Left ventricle myocardium inferior (tissue), 1 donor: ENCODE results near the gene JAGN1. TPM values are rescaled to one million over a fixed set of nuclear protein-coding genes. Genes with fewer than 3 reads are reported as not detected.
"Not testable (repeated sequence)": the region's sequence is repeated elsewhere in the genome, so short reads cannot be mapped to it uniquely, and the experiment has no call there.

Source experiments
- DNase-seq: peaks from one replicate; pipeline ENCODE4 v3.0.0-alpha.2; 2020
- H3K27ac ChIP-seq: fragments of 200-600 bp; replicated peaks from 2 replicates; pipeline ENCODE4 v1.8.0; 2021
- H3K27me3 ChIP-seq: fragments of 200-600 bp; 2 replicates; pipeline ENCODE4 v1.8.0; 2021; ENCODE audit warnings: low read depth
- H3K36me3 ChIP-seq: fragments of 200-600 bp; 2 replicates; pipeline ENCODE4 v1.8.0; 2021
- H3K4me1 ChIP-seq: fragments of 200-600 bp; 2 replicates; pipeline ENCODE4 v1.8.0; 2021
- H3K4me3 ChIP-seq: fragments of 200-600 bp; 2 replicates; pipeline ENCODE4 v1.8.0; 2021; ENCODE audit warnings: mild to moderate bottlenecking, moderate library complexity
- H3K9me3 ChIP-seq: fragments of 200-600 bp; replicated peaks from 2 replicates; pipeline ENCODE4 v1.8.0; 2021
- CTCF ChIP-seq: fragments of 200-600 bp; IDR thresholded peaks from 2 replicates; pipeline ENCODE4 v1.8.0; 2021; ENCODE audit warnings: antibody characterized with exemption, mild to moderate bottlenecking, borderline replicate concordance
- intact Hi-C: fragments of 100-400 bp; cut with micrococcal nuclease; formaldehyde crosslinking; loops from one replicate; pipeline ENCODE4 v1.11.0; 2022
- total RNA-seq: library from RNA; stranded (reverse); fragmentation: NEBNext Ultra II Directional; extraction: Animal tissue kit (Norgen Biotek cat#: 25700); gene quantifications from one replicate; pipeline ENCODE4 v1.2.1, GENCODE V29; 2021
- donor health status: DM: no; HTN: yes; CAD: no; lungs with severe emphysema.

Gene JAGN1
- total RNA-seq, 1 donor from 2014 or later = 17.5 TPM

- no peak overlapping the region for H3K27ac ChIP-seq
- intact Hi-C loops = no loop called here
Measured at GRCh38 chr3:9861201-9861600, 29.2 kb upstream of the JAGN1 start.

GRCh38 chr3:9861626-9862130, 28.7 kb upstream of the JAGN1 start:
- H3K27me3 ChIP-seq = no peaks in the 10 kb centered on the region
- H3K27ac ChIP-seq = no peak overlapping the region
- intact Hi-C loops = no loop called here
- H3K4me3 ChIP-seq = no peak overlapping the region
- TF ChIP-seq CTCF = no peak
- H3K9me3 ChIP-seq = no peaks in the 10 kb centered on the region
- peaks cover 23% of the 10 kb centered on the region for H3K4me1 ChIP-seq
- no peaks in the 10 kb centered on the region for H3K36me3 ChIP-seq
- DNase-seq = no peak

More at GRCh38 chr3:9861201-9861600, 29.2 kb upstream of the JAGN1 start:
- Histone ChIP-seq H3K9me3 (no peaks in the 10 kb centered on the region), H3K4me3 (no peak overlapping the region), H3K4me1 (peaks cover 23% of the 10 kb centered on the region), H3K27me3 (no peaks in the 10 kb centered on the region), H3K36me3 (no peaks in the 10 kb centered on the region)
- no peak for DNase-seq
- no peak for TF ChIP-seq CTCF

GRCh38 chr3:9862391-9863057, 27.9 kb upstream of the JAGN1 start:
- peak; percentile 65 for TF ChIP-seq CTCF
- peak overlapping the region; percentile 65 for H3K4me3 ChIP-seq
- no peaks in the 10 kb centered on the region for H3K9me3 ChIP-seq
- DNase-seq = peak; percentile 69
- peak overlapping the region; percentile 33 for H3K27ac ChIP-seq
- no peaks in the 10 kb centered on the region for H3K36me3 ChIP-seq
- peaks cover 23% of the 10 kb centered on the region for H3K4me1 ChIP-seq
- no peaks in the 10 kb centered on the region for H3K27me3 ChIP-seq
- intact Hi-C loops = no loop called here

GRCh38 chr3:9863058-9863772, 27.2 kb upstream of the JAGN1 start:
- Histone ChIP-seq H3K4me3 (peak overlapping the region; percentile 65), H3K27ac (peak overlapping the region; percentile 33), H3K36me3 (no peaks in the 10 kb centered on the region), H3K27me3 (no peaks in the 10 kb centered on the region), H3K9me3 (no peaks in the 10 kb centered on the region), H3K4me1 (peaks cover 23% of the 10 kb centered on the region)
- DNase-seq = no peak
- no peak for TF ChIP-seq CTCF
- intact Hi-C loops = no loop called here

GRCh38 chr3:9864200-9864927, 26.0 kb upstream of the JAGN1 start:
- H3K4me1 ChIP-seq = peaks cover 23% of the 10 kb centered on the region
- peak overlapping the region; percentile 64 for H3K27ac ChIP-seq
- intact Hi-C loops = no loop called here
- no peaks in the 10 kb centered on the region for H3K9me3 ChIP-seq
- H3K4me3 ChIP-seq = peak overlapping the region; percentile 14
- H3K36me3 ChIP-seq = no peaks in the 10 kb centered on the region
- H3K27me3 ChIP-seq = no peaks in the 10 kb centered on the region
- peak; percentile 39 for DNase-seq
- no peak for TF ChIP-seq CTCF

- H3K27me3 ChIP-seq, H3K4me3 ChIP-seq, intact Hi-C loops, H3K36me3 ChIP-seq, H3K9me3 ChIP-seq, DNase-seq: not testable (repeated sequence)
- Histone ChIP-seq H3K4me1 (peaks cover 23% of the 10 kb centered on the region), H3K27ac (peak overlapping the region; percentile 64)
Measured at GRCh38 chr3:9865125-9865637, 25.2 kb upstream of the JAGN1 start.
